Vein endothelial cell (primary cell): Measurements from ENCODE around the gene RBMY1D. TPM values are rescaled to one million over a fixed set of nuclear protein-coding genes. Genes with fewer than 3 reads are reported as not detected.

Experiments used
- total RNA-seq: library from RNA; depleted of rRNA; stranded (reverse); fragments of >200 nt; gene quantifications from 2 replicates; pipeline ENCODE4 v1.2.3, GENCODE V29; 2012

The RBMY1D gene
- total RNA-seq, result not detected in 2 replicates

GRCh38 chrY:21894426-21894825 is at the start of gene RBMY1D:
Gene RBMY1D (minus strand): TSS chrY:21894526. CDS start chrY:21892513, 2,013 bp downstream.

GRCh38 chrY:21917932-21918331 is 23.6 kb upstream of the RBMY1D start, which contains the start of gene RBMY1E:
Gene RBMY1E (minus strand): TSS chrY:21918032. CDS start chrY:21916054, 1,978 bp downstream.

Other genes with a start within 250 kb of the RBMY1D start
- gene RBMY1E, start 23.5 kb upstream of the RBMY1D start, total RNA-seq, result not detected in 2 replicates